Forelimb muscle (tissue), 1 donor: Measurements from ENCODE around the gene EFHC1. TPM values are rescaled to one million over a fixed set of nuclear protein-coding genes. Genes with fewer than 3 reads are reported as not detected.
"Not testable (repeated sequence)": the region's sequence is repeated elsewhere in the genome, so short reads cannot be mapped to it uniquely, and the experiment has no call there.

ENCODE experiments used
- DNase-seq: peaks from one replicate; pipeline ENCODE4 v3.0.0-alpha.2; 2013; ENCODE audit warnings: low read depth
- polyA plus RNA-seq: library from polyadenylated mRNA; unstranded; fragments of 120-200 nt; gene quantifications from one replicate; pipeline ENCODE4 v1.2.1, GENCODE V29; 2013; ENCODE audit not compliant: insufficient read length

Gene EFHC1
- polyA plus RNA-seq = 17.0 TPM

GRCh38 chr6:52419809-52420667 is at the start of gene EFHC1:
Gene EFHC1 (plus strand): TSS chr6:52420342. CDS start chr6:52420411, 69 bp downstream.
- peak; percentile 94 for DNase-seq

GRCh38 chr6:52371656-52372191 is 48.4 kb upstream of the EFHC1 start:
- no peak for DNase-seq

GRCh38 chr6:52373151-52373690 is 46.9 kb upstream of the EFHC1 start:
- DNase-seq = no peak

GRCh38 chr6:52374247-52374646 is 45.9 kb upstream of the EFHC1 start:
- no peak for DNase-seq

- no peak for DNase-seq
Measured at GRCh38 chr6:52375780-52376556, 44.2 kb upstream of the EFHC1 start.

GRCh38 chr6:52376763-52377162 is 43.4 kb upstream of the EFHC1 start:
- no peak for DNase-seq

GRCh38 chr6:52377538-52378221 is 42.5 kb upstream of the EFHC1 start:
- DNase-seq = no peak

- no peak for DNase-seq
Measured at GRCh38 chr6:52381249-52381648, 38.9 kb upstream of the EFHC1 start.

- DNase-seq = no peak
Measured at GRCh38 chr6:52384145-52384766, 35.9 kb upstream of the EFHC1 start.

- DNase-seq = no peak
Measured at GRCh38 chr6:52385074-52385473, 35.1 kb upstream of the EFHC1 start.

- not testable (repeated sequence) for DNase-seq
Measured at GRCh38 chr6:52388119-52388518, 32.0 kb upstream of the EFHC1 start.

GRCh38 chr6:52388790-52389189 is 31.4 kb upstream of the EFHC1 start:
- no peak for DNase-seq

- DNase-seq = no peak
Measured at GRCh38 chr6:52389264-52389625, 30.9 kb upstream of the EFHC1 start.

GRCh38 chr6:52389626-52390360 is 30.3 kb upstream of the EFHC1 start:
- DNase-seq = no peak

- DNase-seq = no peak
Measured at GRCh38 chr6:52390361-52390727, 29.8 kb upstream of the EFHC1 start.

GRCh38 chr6:52391599-52391998 is 28.5 kb upstream of the EFHC1 start:
- DNase-seq = no peak

- DNase-seq = no peak
Measured at GRCh38 chr6:52392944-52393343, 27.2 kb upstream of the EFHC1 start.

- DNase-seq = no peak
Measured at GRCh38 chr6:52393780-52394179, 26.4 kb upstream of the EFHC1 start.

GRCh38 chr6:52394251-52394666 is 25.9 kb upstream of the EFHC1 start:
- DNase-seq = no peak

GRCh38 chr6:52395969-52396368 is 24.2 kb upstream of the EFHC1 start:
- no peak for DNase-seq
